ENCODE measurements around the gene IGSF23.
"Not testable (repeated sequence)": the region's sequence is repeated elsewhere in the genome, so short reads cannot be mapped to it uniquely, and the experiment has no call there.

IGSF23 gene

GRCh38 chr19:44663996-44664395 is 50.6 kb downstream of the IGSF23 start:
- ChIA-PET POLR2A (ENCODE audit: low non-redundant PET) (interaction anchor here (0.6 kb wide), 1 partner anchor 356 kb away, joined by 4 read pairs; no protein-coding TSS in a partner anchor), CTCF (interaction anchor here (0.6 to 2.0 kb wide), 3 partner anchors 10 to 105 kb away, joined by 3 to 6 read pairs (median 5); no protein-coding TSS in a partner anchor)
- no peak overlapping the region for H3K27ac ChIP-seq
- TF ChIP-seq CTCF (conservative IDR thresholded peaks at IDR 0.05; ENCODE audit: low read depth), result no peak
- no peak for DNase-seq (ENCODE audit: low spot score)

GRCh38 chr19:44664976-44665375 is 51.6 kb downstream of the IGSF23 start:
- CTCF ChIA-PET, result no interaction called here
- no peak for DNase-seq (ENCODE audit: low spot score)
- TF ChIP-seq CTCF (conservative IDR thresholded peaks at IDR 0.05; ENCODE audit: low read depth), result no peak
- H3K27ac ChIP-seq, result no peak overlapping the region
- POLR2A ChIA-PET (ENCODE audit: low non-redundant PET), result no interaction called here

- CTCF ChIA-PET, result no interaction called here
- TF ChIP-seq CTCF (conservative IDR thresholded peaks at IDR 0.05; ENCODE audit: low read depth), result no peak
- POLR2A ChIA-PET (ENCODE audit: low non-redundant PET), result interaction anchor here (0.5 kb wide), 1 partner anchor 19 kb away, joined by 3 read pairs; no protein-coding TSS in a partner anchor
- no peak for DNase-seq (ENCODE audit: low spot score)
- H3K27ac ChIP-seq, result no peak overlapping the region
These were observed 53.6 kb downstream of the IGSF23 start for GRCh38 chr19:44666852-44667556.

- ChIA-PET POLR2A (ENCODE audit: low non-redundant PET) (no interaction called here), CTCF (interaction anchor here (1.2 kb wide), 1 partner anchor 34 kb away, joined by 3 read pairs; no protein-coding TSS in a partner anchor)
- DNase-seq (ENCODE audit: low spot score), result no peak
- no peak for TF ChIP-seq CTCF (conservative IDR thresholded peaks at IDR 0.05; ENCODE audit: low read depth)
- no peak overlapping the region for H3K27ac ChIP-seq
These were observed 55.8 kb downstream of the IGSF23 start for GRCh38 chr19:44668985-44669764.

- H3K27ac ChIP-seq; POLR2A ChIA-PET (ENCODE audit: low non-redundant PET): not testable (repeated sequence)
- CTCF ChIA-PET, result interaction anchor here (0.6 kb wide), 1 partner anchor 96 kb away, joined by 3 read pairs; no protein-coding TSS in a partner anchor
These were observed 56.7 kb downstream of the IGSF23 start for GRCh38 chr19:44670027-44670426.

GRCh38 chr19:44671400-44671799 is 58.0 kb downstream of the IGSF23 start, which contains the start of gene CEACAM19:
Gene CEACAM19 (plus strand): TSS chr19:44671482. CDS start chr19:44671932, 450 bp downstream.
- ChIA-PET CTCF (no interaction called here), POLR2A (ENCODE audit: low non-redundant PET) (no interaction called here)
- peak; percentile 73 for DNase-seq (ENCODE audit: low spot score)
- no peak within 1 kb of the TSS for H3K27ac ChIP-seq
- TF ChIP-seq CTCF (conservative IDR thresholded peaks at IDR 0.05; ENCODE audit: low read depth), result no peak

More at GRCh38 chr19:44670027-44670426, 56.7 kb downstream of the IGSF23 start:
- DNase-seq (ENCODE audit: low spot score), result not testable (repeated sequence)

Measured in RWPE1 (cell line).